KMS-11 (cell line): ENCODE data around the gene FNDC3B.

Experiments used
- H2AFZ ChIP-seq: fragments of 200-600 bp; sonication (generic); 2 replicates; pipeline ENCODE4 v1.6.1; 2016; ENCODE audit warnings: antibody characterized with exemption, mixed run types, low read depth
- H3K27ac ChIP-seq: fragments of 200-600 bp; sonication (generic); 2 replicates; pipeline ENCODE4 v1.6.1; 2016; ENCODE audit warnings: mild to moderate bottlenecking, mixed run types
- H3K27me3 ChIP-seq: fragments of 200-600 bp; sonication (generic); 2 replicates; pipeline ENCODE4 v1.6.1; 2017; ENCODE audit warnings: mild to moderate bottlenecking, low read depth, mixed run types, moderate library complexity; ENCODE audit not compliant: insufficient read depth
- H3K36me3 ChIP-seq: fragments of 200-600 bp; sonication (generic); 2 replicates; pipeline ENCODE4 v1.6.1; 2017; ENCODE audit warnings: mild to moderate bottlenecking, mixed run types; ENCODE audit not compliant: insufficient read depth
- H3K4me1 ChIP-seq: fragments of 200-600 bp; sonication (generic); 2 replicates; pipeline ENCODE4 v1.6.1; 2016; ENCODE audit warnings: mild to moderate bottlenecking, low read depth, mixed run types; ENCODE audit not compliant: poor library complexity, severe bottlenecking
- H3K4me2 ChIP-seq: fragments of 200-600 bp; sonication (generic); 2 replicates; pipeline ENCODE4 v1.7.0; 2016; ENCODE audit warnings: mild to moderate bottlenecking, mixed run types
- H3K4me3 ChIP-seq: fragments of 200-600 bp; sonication (generic); IDR thresholded peaks from 2 replicates; pipeline ENCODE4 v1.6.1; 2017; ENCODE audit warnings: low read depth, low read length, mixed read lengths; ENCODE audit not compliant: insufficient read depth
- H3K79me2 ChIP-seq: fragments of 200-600 bp; sonication (generic); 2 replicates; pipeline ENCODE4 v1.6.1; 2016; ENCODE audit warnings: low read depth, mixed run types; ENCODE audit not compliant: insufficient read depth
- H3K9ac ChIP-seq: fragments of 200-600 bp; sonication (generic); 2 replicates; pipeline ENCODE4 v1.6.1; 2016; ENCODE audit warnings: mild to moderate bottlenecking, mixed run types
- H4K20me1 ChIP-seq: fragments of 200-600 bp; sonication (generic); 2 replicates; pipeline ENCODE4 v1.6.1; 2016; ENCODE audit warnings: mild to moderate bottlenecking, mixed run types; ENCODE audit not compliant: insufficient read depth
- TF ChIP-seq, protein P1 (sequence below): fragments of 200-600 bp; sonication (generic); conservative IDR thresholded peaks from 2 replicates; pipeline ENCODE4 v1.6.1; 2017; ENCODE audit warnings: low read depth, mild to moderate bottlenecking, antibody characterized with exemption, low read length, moderate library complexity, mixed read lengths

The FNDC3B gene

DNA sequence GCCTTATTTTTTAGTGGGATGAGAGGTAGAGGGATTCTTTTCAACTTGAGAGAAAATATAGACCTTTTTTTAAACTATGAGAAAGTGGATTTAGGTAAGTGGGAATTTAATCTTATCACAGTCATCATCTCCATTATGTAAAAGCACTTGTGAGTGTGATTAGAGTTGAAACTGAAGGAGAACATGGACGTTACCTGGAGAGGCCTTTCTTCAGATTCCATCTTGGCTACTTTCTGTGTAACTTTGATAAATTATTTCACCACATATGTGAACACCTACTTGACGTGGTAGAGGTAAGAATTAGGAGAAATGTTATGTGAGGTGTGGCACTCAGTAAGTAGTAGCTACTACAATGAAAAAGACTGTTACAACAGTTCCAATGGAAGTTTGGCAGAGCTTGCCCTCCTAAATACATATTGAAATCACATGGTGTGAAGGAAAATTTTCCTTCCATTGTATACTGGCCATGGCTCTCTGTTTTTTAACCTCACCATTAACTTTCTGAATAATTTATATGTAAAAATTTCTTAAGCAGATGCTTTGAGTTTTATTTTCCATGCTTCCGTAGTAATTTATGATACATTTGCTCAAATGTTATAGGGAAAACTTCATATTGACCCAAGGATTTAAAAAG is 193.3 kb downstream of the FNDC3B start:
- TF ChIP-seq, protein P1, sequence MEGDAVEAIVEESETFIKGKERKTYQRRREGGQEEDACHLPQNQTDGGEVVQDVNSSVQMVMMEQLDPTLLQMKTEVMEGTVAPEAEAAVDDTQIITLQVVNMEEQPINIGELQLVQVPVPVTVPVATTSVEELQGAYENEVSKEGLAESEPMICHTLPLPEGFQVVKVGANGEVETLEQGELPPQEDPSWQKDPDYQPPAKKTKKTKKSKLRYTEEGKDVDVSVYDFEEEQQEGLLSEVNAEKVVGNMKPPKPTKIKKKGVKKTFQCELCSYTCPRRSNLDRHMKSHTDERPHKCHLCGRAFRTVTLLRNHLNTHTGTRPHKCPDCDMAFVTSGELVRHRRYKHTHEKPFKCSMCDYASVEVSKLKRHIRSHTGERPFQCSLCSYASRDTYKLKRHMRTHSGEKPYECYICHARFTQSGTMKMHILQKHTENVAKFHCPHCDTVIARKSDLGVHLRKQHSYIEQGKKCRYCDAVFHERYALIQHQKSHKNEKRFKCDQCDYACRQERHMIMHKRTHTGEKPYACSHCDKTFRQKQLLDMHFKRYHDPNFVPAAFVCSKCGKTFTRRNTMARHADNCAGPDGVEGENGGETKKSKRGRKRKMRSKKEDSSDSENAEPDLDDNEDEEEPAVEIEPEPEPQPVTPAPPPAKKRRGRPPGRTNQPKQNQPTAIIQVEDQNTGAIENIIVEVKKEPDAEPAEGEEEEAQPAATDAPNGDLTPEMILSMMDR = no peak
- Histone ChIP-seq H3K36me3 (0 out of 2 replicates have a peak, but pooled peaks cover 6% of the 10 kb centered on the region), H3K4me1 (peaks cover 11% of the 10 kb centered on the region), H3K79me2 (peaks cover 36% of the 10 kb centered on the region; the same call in 1 of the 2 replicates), H2AFZ (no peak overlapping the region), H4K20me1 (0 out of 2 replicates have a peak, but pooled peaks cover 6% of the 10 kb centered on the region), H3K4me2 (no peak overlapping the region), H3K27ac (no peak overlapping the region), H3K9ac (no peak overlapping the region), H3K27me3 (no peaks in the 10 kb centered on the region), H3K4me3 (no peak overlapping the region)

DNA sequence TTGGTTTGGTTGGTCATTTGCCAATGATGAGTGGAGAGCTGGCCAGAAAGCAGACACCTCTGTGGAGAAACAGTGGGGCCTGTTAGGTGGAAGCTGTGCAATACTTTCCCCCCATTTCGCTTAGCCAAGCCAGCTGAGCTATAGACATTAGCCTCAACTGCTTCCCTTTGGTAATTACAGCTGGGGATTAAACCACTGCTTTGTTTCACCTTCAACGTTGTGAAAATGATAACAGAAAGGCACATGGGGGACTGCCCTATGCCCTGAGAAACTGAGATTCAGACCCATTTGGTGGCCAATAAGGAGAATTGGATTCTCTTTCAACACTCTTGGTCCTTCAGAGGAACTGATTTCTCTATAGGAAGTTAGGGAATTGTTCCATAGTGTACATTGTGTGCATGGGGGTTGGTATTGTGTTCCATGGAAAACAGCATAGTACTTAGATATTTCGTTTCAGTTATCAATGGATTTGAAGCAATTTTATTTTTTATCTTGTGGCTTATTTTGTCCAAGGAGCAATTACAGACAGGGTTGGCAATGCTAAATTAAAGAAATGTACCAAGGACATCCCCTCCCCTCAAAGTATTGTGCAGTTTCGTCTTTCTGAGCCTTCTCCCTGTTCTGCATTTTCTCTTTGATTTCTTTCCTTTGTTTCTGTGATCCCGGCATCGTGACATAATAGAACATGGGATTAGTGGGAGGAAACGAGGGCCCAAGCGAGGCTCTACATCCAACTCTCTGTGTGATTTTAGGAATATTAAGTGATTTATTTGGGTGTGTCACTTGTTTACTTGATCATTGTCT is 194.3 kb downstream of the FNDC3B start:
- no peaks in the 10 kb centered on the region for H3K27me3 ChIP-seq
- H3K4me2 ChIP-seq = no peak overlapping the region
- H3K4me1 ChIP-seq = peaks cover 11% of the 10 kb centered on the region
- TF ChIP-seq, protein P1 = no peak
- H3K9ac ChIP-seq = no peak overlapping the region
- H3K36me3 ChIP-seq = peaks cover 6% of the 10 kb centered on the region; the same call in 1 of the 2 replicates
- H3K27ac ChIP-seq = no peak overlapping the region
- H3K79me2 ChIP-seq = peaks cover 36% of the 10 kb centered on the region; the same call in 1 of the 2 replicates
- 0 out of 2 replicates have a peak, but pooled peaks cover 6% of the 10 kb centered on the region for H4K20me1 ChIP-seq
- H3K4me3 ChIP-seq = no peak overlapping the region
- H2AFZ ChIP-seq = no peak overlapping the region

DNA sequence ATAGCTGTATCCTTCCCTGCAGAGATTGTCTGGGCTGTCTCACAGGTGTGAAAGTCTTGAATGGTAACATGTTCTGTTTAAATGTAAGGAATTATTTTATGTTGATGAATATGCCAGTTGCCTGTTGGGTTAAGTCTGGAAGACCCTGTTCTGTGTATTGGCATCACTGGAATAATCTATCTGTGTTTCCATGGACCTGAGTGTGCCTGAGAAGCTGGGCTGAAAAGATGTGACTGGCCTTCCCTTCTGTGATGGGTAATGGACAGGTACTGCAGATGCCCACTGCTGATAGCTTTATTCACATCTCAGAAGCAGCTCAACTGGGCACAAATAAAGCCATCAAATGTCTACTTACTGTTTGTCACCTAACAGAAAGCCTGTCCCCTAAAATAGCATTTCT is 196.3 kb downstream of the FNDC3B start:
- Histone ChIP-seq H3K4me1 (peaks cover 8% of the 10 kb centered on the region), H4K20me1 (0 out of 2 replicates have a peak, but pooled peaks cover 6% of the 10 kb centered on the region), H2AFZ (no peak overlapping the region), H3K27me3 (no peaks in the 10 kb centered on the region), H3K27ac (no peak overlapping the region), H3K4me2 (no peak overlapping the region), H3K9ac (no peak overlapping the region), H3K36me3 (no peaks in the 10 kb centered on the region; the same call in 1 of the 2 replicates), H3K79me2 (peaks cover 30% of the 10 kb centered on the region; the same call in 1 of the 2 replicates), H3K4me3 (no peak overlapping the region)
- TF ChIP-seq, protein P1 = no peak

DNA sequence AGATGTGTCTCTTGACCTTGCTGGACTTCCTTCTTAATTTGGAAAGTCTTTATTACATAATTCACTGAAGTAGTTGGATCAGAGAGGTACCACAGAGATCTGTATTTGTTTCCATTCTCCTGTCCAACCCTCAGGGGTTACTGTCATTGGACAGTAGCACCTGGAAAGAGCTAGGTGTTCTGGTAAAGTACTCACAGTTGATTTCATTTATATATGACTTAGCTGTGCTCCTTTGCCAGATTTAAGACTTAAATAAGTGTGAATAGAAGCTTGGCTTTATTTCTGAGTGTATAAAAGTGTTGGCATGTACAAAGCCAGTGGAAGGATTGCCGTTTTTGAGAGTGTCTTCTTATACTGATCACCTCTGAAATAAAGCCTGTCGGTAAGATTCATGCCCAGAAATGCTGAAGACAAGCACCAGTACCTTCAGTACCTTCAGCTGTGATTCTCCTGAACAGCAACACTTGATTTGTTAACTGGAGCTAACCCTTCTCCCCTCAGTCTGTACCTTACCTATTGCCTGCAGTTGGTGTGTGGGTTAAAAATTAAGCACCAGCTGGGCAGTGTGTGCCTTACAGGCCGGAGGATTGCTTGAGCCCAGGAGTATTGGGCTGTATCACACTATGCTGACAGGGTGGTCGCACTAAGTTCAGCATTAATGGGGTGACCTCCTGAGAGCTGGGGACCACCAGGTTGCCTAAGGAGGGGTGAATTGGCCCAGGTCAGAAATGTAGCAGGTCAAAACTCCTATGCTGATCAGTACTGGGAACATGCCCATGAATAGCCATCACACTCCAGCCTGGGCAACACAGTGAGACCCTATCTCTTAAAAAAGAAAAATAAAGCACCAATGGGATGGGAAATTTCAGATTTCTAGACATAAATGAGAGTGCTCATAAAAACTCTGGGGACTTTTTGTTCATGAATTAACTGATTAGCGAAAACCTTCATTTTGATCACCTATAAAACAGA is 197.7 kb downstream of the FNDC3B start:
- Histone ChIP-seq H3K9ac (no peak overlapping the region), H2AFZ (no peak overlapping the region), H3K27ac (no peak overlapping the region), H3K4me1 (peaks cover 7% of the 10 kb centered on the region), H3K36me3 (no peaks in the 10 kb centered on the region; the same call in 1 of the 2 replicates), H3K27me3 (no peaks in the 10 kb centered on the region), H3K79me2 (peaks cover 30% of the 10 kb centered on the region; the same call in 1 of the 2 replicates), H4K20me1 (0 out of 2 replicates have a peak, but pooled peaks cover 6% of the 10 kb centered on the region), H3K4me3 (no peak overlapping the region), H3K4me2 (no peak overlapping the region)
- TF ChIP-seq, protein P1 = no peak
